ELF-1 (cell line): ENCODE measurements around the gene CIT.

Source experiments
- DNase-seq: peaks from one replicate; pipeline ENCODE4 v3.0.0-alpha.2; 2016; ENCODE audit warnings: low read depth, low spot score

CIT gene

GRCh38 chr12:119699199-119699760, 177.8 kb downstream of the CIT start:
- DNase-seq = no peak

DNA sequence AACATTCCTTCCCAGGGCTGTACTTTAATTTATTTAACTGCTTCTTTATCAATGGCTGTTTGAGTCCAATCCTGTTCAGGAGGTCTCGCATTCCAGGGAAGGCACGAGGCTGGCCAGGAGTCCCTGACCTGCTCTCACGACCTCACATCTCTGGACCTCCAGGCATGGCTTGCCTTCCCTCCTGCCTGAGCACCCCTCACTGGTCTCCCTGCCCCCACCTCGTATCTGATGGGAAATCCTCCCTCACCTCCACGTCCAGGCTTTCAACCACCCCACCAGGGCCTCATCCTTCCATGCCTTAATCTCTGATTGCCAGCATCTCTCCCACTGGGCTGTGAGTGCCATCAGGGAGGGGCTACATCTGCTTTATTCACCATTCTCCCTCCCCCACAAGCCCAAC, 180.2 kb downstream of the CIT start:
- peak; percentile 15 for DNase-seq

- peak; percentile 11 for DNase-seq
These were observed 182.1 kb downstream of the CIT start for GRCh38 chr12:119695034-119695433.

GRCh38 chr12:119694111-119694510, 183.0 kb downstream of the CIT start:
- DNase-seq = no peak

GRCh38 chr12:119693511-119693910, 183.6 kb downstream of the CIT start:
- no peak for DNase-seq

GRCh38 chr12:119692997-119693396, 184.1 kb downstream of the CIT start:
- no peak for DNase-seq

- no peak for DNase-seq
These were observed 184.7 kb downstream of the CIT start for GRCh38 chr12:119692410-119692809.

DNA sequence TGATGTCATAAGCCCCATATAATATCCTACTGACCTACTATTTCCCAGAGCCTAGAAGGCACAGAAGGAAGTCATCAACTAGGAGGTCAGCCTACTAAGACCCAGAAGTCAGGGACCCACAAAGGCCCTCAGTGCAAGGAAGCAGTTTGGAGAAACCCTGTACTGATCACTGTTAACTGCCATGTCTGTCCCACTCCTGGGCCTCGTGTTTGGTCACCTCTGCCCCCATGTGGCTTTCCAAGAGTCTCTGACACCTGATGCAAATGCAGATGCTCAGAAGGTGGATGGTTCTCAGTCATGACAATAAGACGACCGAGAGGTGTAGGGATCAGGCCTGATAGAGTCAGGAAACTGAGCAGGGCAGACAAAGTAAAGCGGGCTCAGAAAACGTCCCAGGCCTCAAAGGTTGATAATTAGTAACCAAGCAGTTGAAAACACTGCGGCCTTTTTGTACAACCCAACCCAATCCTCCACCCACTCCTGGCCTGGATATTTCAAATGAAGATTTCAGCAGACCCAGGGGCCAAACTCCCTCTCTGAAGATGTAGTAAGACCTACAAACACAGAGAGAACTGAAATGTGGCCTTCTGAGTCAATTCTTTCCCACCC, 185.8 kb downstream of the CIT start:
- no peak for DNase-seq

DNA sequence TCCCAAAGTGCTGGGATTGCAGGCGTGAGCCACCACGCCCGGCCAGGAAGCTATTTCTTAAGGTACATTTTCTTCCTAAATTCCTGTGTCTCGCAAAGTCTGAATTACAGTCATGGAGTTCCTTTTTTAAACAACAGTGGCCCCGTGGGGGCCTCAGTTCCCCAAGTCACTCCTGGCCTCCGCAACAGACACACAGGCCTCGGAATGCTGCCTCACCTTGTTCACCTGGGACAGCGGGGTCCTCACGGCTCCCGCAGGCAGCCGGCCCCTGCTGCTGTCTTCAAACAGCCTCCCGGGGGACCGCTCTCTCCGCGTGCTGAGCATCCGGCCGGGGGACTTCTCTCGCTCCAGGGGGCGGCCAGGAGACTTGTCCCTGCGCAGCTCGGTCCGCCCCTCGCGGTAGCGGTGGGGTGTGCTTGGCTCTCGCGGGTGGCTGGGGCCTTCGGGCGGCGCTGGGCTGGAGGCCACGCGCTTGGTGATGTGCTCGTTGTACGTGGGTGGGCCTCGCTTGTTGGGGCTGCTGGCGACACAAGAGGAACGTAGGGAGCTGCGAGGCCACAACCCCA, 187.1 kb downstream of the CIT start:
- no peak for DNase-seq

DNA sequence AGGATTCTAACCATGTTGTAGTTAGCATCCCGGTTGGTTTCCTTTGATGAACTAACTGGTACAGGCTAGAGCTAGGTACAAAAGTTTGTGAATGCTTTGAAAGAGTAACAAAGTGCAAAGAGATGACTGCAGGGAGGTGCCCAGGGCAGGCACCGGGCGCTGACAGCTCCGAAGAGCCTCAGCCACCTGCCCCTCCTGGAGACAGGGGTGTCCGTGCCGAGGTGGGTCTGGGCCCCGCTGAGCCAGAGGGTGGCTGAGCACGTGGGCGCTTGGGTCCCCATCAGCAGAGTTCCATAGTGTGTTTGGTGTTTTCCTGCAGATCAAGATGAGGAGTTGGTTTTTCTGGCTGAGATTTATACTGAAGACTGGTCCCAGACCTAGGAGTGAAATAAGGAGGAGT, 189.2 kb downstream of the CIT start:
- no peak for DNase-seq

DNA sequence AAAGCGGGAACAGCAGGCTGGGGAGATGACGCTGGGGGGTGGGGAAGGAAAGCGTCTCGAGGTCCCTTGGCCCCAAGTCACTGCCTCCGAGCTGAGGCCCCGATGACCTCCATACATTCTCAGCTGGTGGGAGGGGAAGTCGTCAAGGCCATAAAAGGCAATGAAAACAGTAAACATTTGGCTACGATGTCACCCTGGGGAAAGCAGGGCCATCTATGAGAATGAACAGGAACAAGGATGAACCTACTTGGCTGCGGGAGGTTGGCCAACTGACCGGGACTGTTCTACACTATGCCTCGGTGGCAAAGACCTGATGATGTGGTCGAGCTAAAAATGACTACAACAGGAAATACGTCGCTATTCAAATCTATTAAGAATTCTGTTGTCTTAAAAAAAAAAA, 189.7 kb downstream of the CIT start:
- DNase-seq = peak; percentile 27

GRCh38 chr12:119686776-119687175, 190.3 kb downstream of the CIT start:
- peak; percentile 6 for DNase-seq

DNA sequence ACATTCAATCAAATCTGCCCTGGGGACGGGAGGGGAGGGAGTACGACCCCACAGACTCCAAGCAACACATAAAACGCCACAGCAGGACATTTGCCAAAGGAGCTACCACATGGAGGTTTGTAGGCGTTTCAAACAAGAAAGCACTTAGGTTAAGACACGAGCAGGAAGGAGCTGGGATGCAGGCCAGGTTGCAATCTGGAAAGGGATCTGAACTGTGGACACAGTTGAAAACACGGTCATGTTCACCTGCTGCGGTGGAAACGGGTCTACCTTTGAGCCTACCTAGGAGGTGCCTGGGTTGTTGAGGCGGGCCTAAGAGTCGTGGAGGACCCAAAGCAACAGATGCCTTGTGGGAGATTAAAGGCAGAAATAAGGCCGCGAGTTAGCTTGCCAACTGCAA, 190.8 kb downstream of the CIT start:
- peak; percentile 14 for DNase-seq

GRCh38 chr12:119685375-119685774, 191.7 kb downstream of the CIT start:
- no peak for DNase-seq

GRCh38 chr12:119684711-119685369, 192.3 kb downstream of the CIT start:
- no peak for DNase-seq

- no peak for DNase-seq
These were observed 193.3 kb downstream of the CIT start for GRCh38 chr12:119683816-119684215.

GRCh38 chr12:119683413-119683812, 193.7 kb downstream of the CIT start:
- no peak for DNase-seq

DNA sequence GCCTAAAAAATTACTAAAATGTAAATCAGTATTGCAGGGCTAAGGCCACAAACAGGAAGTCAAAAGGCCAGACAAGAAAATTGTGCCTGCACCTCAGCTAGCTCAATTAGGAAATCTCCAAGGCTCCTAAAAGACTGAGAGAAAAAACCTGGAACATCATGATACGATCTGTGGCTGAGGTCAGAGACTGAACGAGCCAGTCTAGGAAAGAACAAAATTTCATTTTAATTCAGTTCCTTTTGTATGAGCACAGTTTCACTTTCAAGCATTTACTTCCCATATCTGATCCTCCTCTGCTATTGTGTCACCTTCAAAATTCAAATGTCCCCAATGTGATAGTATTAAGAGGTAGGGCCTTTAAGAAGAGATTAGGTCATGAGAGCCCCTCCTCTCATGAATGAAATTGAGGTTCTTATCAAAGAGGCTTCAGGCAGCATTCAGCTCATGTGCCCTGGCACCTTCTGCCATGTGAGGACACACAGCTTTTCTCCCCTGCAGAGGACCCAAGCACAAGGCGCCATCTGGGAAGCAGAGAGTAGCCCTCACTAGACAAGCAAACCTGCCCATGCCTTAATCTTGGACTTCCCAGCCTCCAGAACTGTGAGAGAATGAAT, 194.4 kb downstream of the CIT start:
- no peak for DNase-seq

DNA sequence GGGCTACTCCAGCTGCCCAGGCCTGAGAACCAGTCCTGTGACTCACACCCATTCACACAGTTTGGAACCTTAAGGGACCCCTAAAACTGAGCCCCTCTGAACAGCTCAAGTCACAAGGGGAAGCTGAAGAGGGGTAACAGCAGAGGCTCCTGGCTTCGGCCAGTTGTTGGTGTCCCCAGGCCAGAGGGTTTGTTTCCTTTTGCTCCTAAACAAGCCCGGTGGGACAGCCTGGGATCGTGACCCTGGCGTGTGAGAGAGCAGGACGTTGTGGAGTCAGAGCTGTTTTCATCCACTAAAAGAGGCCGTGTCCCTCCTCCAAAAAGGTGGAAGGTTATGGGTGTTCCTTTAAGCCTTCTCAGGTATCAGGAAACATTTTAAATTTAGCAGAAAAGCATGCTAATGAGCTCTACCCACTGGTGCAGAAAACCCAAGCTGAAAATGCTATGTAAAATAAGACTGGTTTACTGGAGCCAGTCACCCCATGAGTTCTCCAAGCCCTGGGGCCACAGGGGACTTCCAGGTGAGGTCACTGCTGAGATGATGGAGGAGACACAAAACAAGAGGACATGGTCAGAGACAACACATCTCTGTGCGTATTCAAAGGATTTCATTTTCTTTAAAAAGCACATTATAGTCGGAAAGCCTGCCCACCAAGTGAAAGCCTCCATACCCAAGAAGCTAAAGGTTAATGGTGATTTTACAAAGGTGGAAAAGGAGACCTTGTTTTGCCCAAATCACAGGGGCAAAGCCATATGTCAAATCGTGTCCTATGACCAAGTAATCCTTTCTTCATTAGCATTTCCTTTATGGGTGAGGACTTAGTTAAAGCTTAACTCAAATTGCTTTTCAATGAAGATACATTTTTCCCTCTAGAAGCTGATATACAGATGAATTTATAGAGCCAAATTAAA, 195.1 kb downstream of the CIT start:
- peak; percentile 22 for DNase-seq

GRCh38 chr12:119681111-119681510, 196.0 kb downstream of the CIT start:
- no peak for DNase-seq

DNA sequence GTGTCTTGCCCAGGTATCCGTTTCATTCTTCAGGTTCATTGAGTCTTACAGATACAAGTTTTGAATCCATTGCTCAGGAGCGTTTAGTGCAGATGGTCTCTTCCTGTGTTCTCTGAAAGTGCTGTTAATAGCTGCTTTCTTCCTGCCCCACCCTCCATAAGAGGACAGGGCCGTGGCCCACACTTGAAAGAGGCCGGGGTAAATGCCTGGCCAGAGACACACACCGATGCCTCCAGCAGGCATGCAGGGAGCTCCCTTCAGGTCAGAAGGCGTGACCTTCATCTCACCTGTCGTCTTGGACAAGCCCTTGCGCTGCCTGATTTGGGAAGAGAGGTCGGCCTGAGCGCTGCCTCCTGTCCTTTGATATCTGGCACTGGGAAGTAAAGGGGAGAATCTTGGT, 197.6 kb downstream of the CIT start:
- no peak for DNase-seq

GRCh38 chr12:119679081-119679480, 198.0 kb downstream of the CIT start:
- DNase-seq = peak; percentile 37
